Mesendoderm (in vitro differentiated cells): ENCODE measurements around the gene PLEKHG4B.

ENCODE experiments used
- DNase-seq: peaks from one replicate; pipeline ENCODE4 v3.0.0; 2013
- H2AK5ac ChIP-seq: 2 replicates; pipeline ENCODE4 v1.6.1; 2013; ENCODE audit warnings: low read length, inconsistent platforms
- H2BK120ac ChIP-seq: 2 replicates; pipeline ENCODE4 v1.6.1; 2013; ENCODE audit warnings: low read depth, mild to moderate bottlenecking, low read length, moderate library complexity, mixed read lengths
- H2BK15ac ChIP-seq: replicated peaks from 2 replicates; pipeline ENCODE4 v1.6.1; 2013; ENCODE audit warnings: low read depth, mild to moderate bottlenecking, moderate library complexity
- H2BK5ac ChIP-seq: 2 replicates; pipeline ENCODE4 v1.6.1; 2013; ENCODE audit warnings: low read length, inconsistent platforms
- H3K18ac ChIP-seq: 2 replicates; pipeline ENCODE4 v1.6.1; 2013; ENCODE audit warnings: mild to moderate bottlenecking, low read length, mixed read lengths
- H3K23ac ChIP-seq: one replicate; pipeline ENCODE4 v1.6.1; 2013; ENCODE audit warnings: low read length
- H3K27ac ChIP-seq: 2 replicates; pipeline ENCODE4 v1.5.1; 2013; ENCODE audit warnings: low read depth, mild to moderate bottlenecking, inconsistent platforms, low read length, moderate library complexity
- H3K27me3 ChIP-seq: 2 replicates; pipeline ENCODE4 v1.6.1; 2013; ENCODE audit warnings: low read length, control low read depth, mild to moderate bottlenecking, inconsistent platforms; ENCODE audit not compliant: insufficient read depth, poor library complexity
- H3K36me3 ChIP-seq: 2 replicates; pipeline ENCODE4 v1.6.1; 2013; ENCODE audit warnings: low read length, inconsistent platforms; ENCODE audit not compliant: control insufficient read depth, insufficient read depth
- H3K4ac ChIP-seq: one replicate; pipeline ENCODE4 v1.6.1; 2013; ENCODE audit warnings: low read depth, mild to moderate bottlenecking, low read length, moderate library complexity
- H3K4me1 ChIP-seq: 2 replicates; pipeline ENCODE4 v1.6.1; 2013; ENCODE audit warnings: low read depth, low read length, inconsistent platforms; ENCODE audit not compliant: control insufficient read depth
- H3K4me2 ChIP-seq: 2 replicates; pipeline ENCODE4 v1.6.1; 2013; ENCODE audit warnings: low read length
- H3K4me3 ChIP-seq: 2 replicates; pipeline ENCODE4 v1.5.1; 2013; ENCODE audit warnings: mild to moderate bottlenecking, low read length
- H3K56ac ChIP-seq: one replicate; pipeline ENCODE4 v1.6.1; 2013; ENCODE audit warnings: low read length
- H3K79me1 ChIP-seq: 2 replicates; pipeline ENCODE4 v1.6.1; 2013; ENCODE audit warnings: low read length, inconsistent platforms
- H3K79me2 ChIP-seq: 2 replicates; pipeline ENCODE4 v1.6.1; 2013; ENCODE audit warnings: mild to moderate bottlenecking, low read length; ENCODE audit not compliant: control insufficient read depth, insufficient read depth
- H3K9ac ChIP-seq: 2 replicates; pipeline ENCODE4 v1.6.1; 2013; ENCODE audit warnings: low read length, inconsistent platforms
- H4K5ac ChIP-seq: one replicate; pipeline ENCODE4 v1.6.1; 2013; ENCODE audit warnings: low read length
- H4K8ac ChIP-seq: one replicate; pipeline ENCODE4 v1.6.1; 2013; ENCODE audit warnings: low read depth, mild to moderate bottlenecking, control low read depth, low read length, moderate library complexity
- WGBS: extraction: QIAGEN DNeasy Blood & Tissue Kit; methylation state at CpG from one replicate; pipeline ENCODE4 v1.1.7; 2013; ENCODE audit warnings: low lambda C conversion rate, missing lambda C conversion rate; ENCODE audit not compliant: insufficient coverage; ENCODE audit errors: extremely low coverage; 5-methylcytosine and 5-hydroxymethylcytosine counted together

Gene PLEKHG4B

GRCh38 chr5:155651-156410, 63.9 kb downstream of the PLEKHG4B start:
- no peak overlapping the region for H3K9ac ChIP-seq
- no peaks in the 10 kb centered on the region for H3K4me1 ChIP-seq
- H3K56ac ChIP-seq = no peak overlapping the region
- H2AK5ac ChIP-seq = no peak overlapping the region
- peaks cover 19% of the 10 kb centered on the region for H3K36me3 ChIP-seq
- no peak for DNase-seq
- H2BK15ac ChIP-seq = no peak overlapping the region
- H3K4ac ChIP-seq = no peak overlapping the region
- H3K23ac ChIP-seq = no peak overlapping the region
- no CpG with 5 or more reads among the region's 23 CpGs for WGBS
- H2BK5ac ChIP-seq = no peak overlapping the region
- no peaks in the 10 kb centered on the region for H3K79me1 ChIP-seq
- no peak overlapping the region for H3K4me3 ChIP-seq
- no peaks in the 10 kb centered on the region for H3K27me3 ChIP-seq
- no peak overlapping the region for H4K8ac ChIP-seq
- H3K18ac ChIP-seq = no peak overlapping the region
- no peak overlapping the region for H4K5ac ChIP-seq
- H3K27ac ChIP-seq = no peak overlapping the region
- no peak overlapping the region for H2BK120ac ChIP-seq
- no peak overlapping the region for H3K4me2 ChIP-seq
- H3K79me2 ChIP-seq = no peaks in the 10 kb centered on the region

GRCh38 chr5:156411-157072, 64.6 kb downstream of the PLEKHG4B start:
- H3K36me3 ChIP-seq = peaks cover 19% of the 10 kb centered on the region
- no peaks in the 10 kb centered on the region for H3K79me1 ChIP-seq
- H3K27me3 ChIP-seq = no peaks in the 10 kb centered on the region
- H2BK15ac ChIP-seq = no peak overlapping the region
- H2BK5ac ChIP-seq = no peak overlapping the region
- H3K18ac ChIP-seq = no peak overlapping the region
- H3K4me1 ChIP-seq = no peaks in the 10 kb centered on the region
- H4K5ac ChIP-seq = no peak overlapping the region
- H3K4me2 ChIP-seq = no peak overlapping the region
- no peak overlapping the region for H2BK120ac ChIP-seq
- no peak overlapping the region for H3K56ac ChIP-seq
- H3K79me2 ChIP-seq = no peaks in the 10 kb centered on the region
- H3K4ac ChIP-seq = no peak overlapping the region
- no peak overlapping the region for H3K23ac ChIP-seq
- no peak overlapping the region for H3K9ac ChIP-seq
- no peak overlapping the region for H3K4me3 ChIP-seq
- H4K8ac ChIP-seq = no peak overlapping the region
- no peak overlapping the region for H3K27ac ChIP-seq
- no peak for DNase-seq
- no peak overlapping the region for H2AK5ac ChIP-seq
- no CpG with 5 or more reads among the region's 17 CpGs for WGBS

GRCh38 chr5:157126-157715, 65.3 kb downstream of the PLEKHG4B start:
- Histone ChIP-seq H2AK5ac (no peak overlapping the region), H3K4me3 (no peak overlapping the region), H3K79me2 (no peaks in the 10 kb centered on the region), H3K27me3 (no peaks in the 10 kb centered on the region), H3K79me1 (no peaks in the 10 kb centered on the region), H3K9ac (no peak overlapping the region), H3K18ac (no peak overlapping the region), H4K5ac (no peak overlapping the region), H2BK15ac (no peak overlapping the region), H3K27ac (no peak overlapping the region), H3K56ac (no peak overlapping the region), H3K36me3 (peaks cover 19% of the 10 kb centered on the region), H4K8ac (no peak overlapping the region), H3K4me1 (no peaks in the 10 kb centered on the region), H2BK5ac (no peak overlapping the region), H3K4me2 (no peak overlapping the region), H3K23ac (no peak overlapping the region), H3K4ac (no peak overlapping the region), H2BK120ac (no peak overlapping the region)
- no CpG with 5 or more reads among the region's 12 CpGs for WGBS
- no peak for DNase-seq

GRCh38 chr5:157801-158200, 65.8 kb downstream of the PLEKHG4B start:
- Histone ChIP-seq H3K79me2 (no peaks in the 10 kb centered on the region), H3K4ac (no peak overlapping the region), H4K5ac (no peak overlapping the region), H3K27me3 (no peaks in the 10 kb centered on the region), H2BK15ac (no peak overlapping the region), H3K18ac (no peak overlapping the region), H3K56ac (no peak overlapping the region), H2AK5ac (no peak overlapping the region), H3K79me1 (no peaks in the 10 kb centered on the region), H3K27ac (no peak overlapping the region), H3K9ac (no peak overlapping the region), H2BK5ac (no peak overlapping the region), H3K23ac (no peak overlapping the region), H3K4me3 (no peak overlapping the region), H3K36me3 (peaks cover 19% of the 10 kb centered on the region), H3K4me1 (no peaks in the 10 kb centered on the region), H4K8ac (no peak overlapping the region), H2BK120ac (no peak overlapping the region), H3K4me2 (no peak overlapping the region)
- no CpG with 5 or more reads among the region's 11 CpGs for WGBS
- no peak for DNase-seq

- H3K79me2 ChIP-seq = no peaks in the 10 kb centered on the region
- peaks cover 19% of the 10 kb centered on the region for H3K36me3 ChIP-seq
- H3K4me1 ChIP-seq = no peaks in the 10 kb centered on the region
- no peak overlapping the region for H2BK5ac ChIP-seq
- no peak overlapping the region for H3K9ac ChIP-seq
- H2BK120ac ChIP-seq = no peak overlapping the region
- no peak overlapping the region for H2BK15ac ChIP-seq
- no peaks in the 10 kb centered on the region for H3K79me1 ChIP-seq
- DNase-seq = no peak
- no peak overlapping the region for H4K8ac ChIP-seq
- no peak overlapping the region for H3K4ac ChIP-seq
- no peak overlapping the region for H3K18ac ChIP-seq
- no peak overlapping the region for H3K56ac ChIP-seq
- H3K27ac ChIP-seq = no peak overlapping the region
- no peak overlapping the region for H3K4me2 ChIP-seq
- H4K5ac ChIP-seq = no peak overlapping the region
- no CpG with 5 or more reads among the region's 17 CpGs for WGBS
- no peak overlapping the region for H2AK5ac ChIP-seq
- H3K4me3 ChIP-seq = no peak overlapping the region
- H3K27me3 ChIP-seq = no peaks in the 10 kb centered on the region
- H3K23ac ChIP-seq = no peak overlapping the region
Observed at GRCh38 chr5:158807-159447, 67.0 kb downstream of the PLEKHG4B start.
